ENCODE data around the gene G6PC1.

Gene G6PC1

DNA sequence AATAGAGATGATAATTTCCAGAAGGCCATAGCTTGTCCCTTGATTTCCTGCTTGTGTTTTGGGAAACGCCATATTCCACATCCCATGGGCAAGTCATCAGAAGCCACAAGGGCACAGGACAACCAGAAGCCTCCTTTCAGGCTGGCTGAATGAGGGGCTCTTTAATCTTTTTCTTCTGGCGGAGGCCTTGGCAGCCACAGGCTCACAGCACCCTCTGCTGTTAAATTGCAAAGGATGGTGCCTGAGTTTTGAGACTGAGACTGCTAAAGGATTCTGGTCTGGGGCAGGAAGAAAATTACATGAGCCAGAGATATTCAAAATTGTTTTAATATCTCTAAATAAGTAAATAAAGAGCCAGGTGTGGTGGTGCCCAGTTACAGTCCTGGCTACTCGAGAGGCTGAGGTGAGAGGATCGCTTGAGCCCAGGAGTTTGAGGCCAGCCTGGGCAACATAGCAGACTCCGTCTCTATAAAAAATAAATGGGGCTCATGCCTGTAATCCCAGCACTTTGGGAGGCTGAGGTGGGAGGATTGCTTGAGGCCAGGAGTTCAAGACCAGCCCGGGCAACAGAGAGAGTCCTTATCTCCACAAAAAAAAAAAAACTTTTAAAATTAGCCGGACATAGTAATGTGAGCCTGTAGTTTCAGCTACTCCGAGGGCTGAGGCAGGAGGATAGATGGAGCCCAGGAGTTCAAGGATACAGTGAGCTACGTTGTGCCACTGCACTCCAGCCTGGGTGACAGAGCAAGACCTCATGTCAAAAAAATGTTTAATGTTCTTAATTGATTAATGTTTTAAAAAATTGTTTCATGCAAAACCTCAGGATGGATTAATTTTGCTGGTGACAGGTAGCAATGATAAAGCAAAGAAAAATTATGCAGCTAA, 37.4 kb downstream of the G6PC1 start:
- DNase-seq (ENCODE audit: low read depth) = no peak

DNA sequence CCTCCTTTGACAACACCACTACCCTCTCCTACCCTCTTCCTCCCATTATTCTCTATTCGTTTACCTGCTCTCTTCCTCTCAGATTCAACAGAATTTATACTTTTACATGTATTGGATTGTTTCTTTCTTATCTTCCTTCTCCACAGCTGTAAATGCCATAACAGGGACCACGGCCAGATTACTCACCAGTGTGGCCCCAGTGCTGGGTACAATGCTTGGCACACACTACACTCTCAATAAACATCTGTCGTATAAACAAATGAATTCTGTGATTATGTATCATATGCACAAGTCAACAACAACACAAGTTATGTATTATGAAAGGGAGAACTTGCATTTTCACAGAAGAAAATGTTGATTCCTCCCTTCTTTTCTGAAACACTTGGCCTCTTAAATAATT, 43.6 kb downstream of the G6PC1 start:
- no peak for DNase-seq (ENCODE audit: low read depth)

DNA sequence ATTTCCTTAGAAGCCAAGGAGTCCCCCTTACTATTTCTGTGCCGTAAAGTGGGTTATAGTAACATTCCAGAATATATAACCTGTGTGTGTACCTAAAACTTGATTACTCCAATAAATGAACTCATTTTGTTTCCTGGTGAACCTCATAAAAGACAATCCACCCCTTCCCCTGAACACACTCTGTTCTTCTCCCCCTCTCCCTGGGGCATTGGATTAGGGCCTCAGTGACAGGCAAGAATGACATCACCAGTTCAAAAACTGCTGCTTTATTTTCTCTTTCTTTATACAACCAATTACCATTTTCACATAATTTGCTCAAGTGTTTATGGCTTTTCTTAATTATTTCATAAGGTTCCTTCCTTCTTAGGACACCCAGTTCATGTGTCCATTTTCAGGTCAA, 46.2 kb downstream of the G6PC1 start:
- no peak for DNase-seq (ENCODE audit: low read depth)

DNA sequence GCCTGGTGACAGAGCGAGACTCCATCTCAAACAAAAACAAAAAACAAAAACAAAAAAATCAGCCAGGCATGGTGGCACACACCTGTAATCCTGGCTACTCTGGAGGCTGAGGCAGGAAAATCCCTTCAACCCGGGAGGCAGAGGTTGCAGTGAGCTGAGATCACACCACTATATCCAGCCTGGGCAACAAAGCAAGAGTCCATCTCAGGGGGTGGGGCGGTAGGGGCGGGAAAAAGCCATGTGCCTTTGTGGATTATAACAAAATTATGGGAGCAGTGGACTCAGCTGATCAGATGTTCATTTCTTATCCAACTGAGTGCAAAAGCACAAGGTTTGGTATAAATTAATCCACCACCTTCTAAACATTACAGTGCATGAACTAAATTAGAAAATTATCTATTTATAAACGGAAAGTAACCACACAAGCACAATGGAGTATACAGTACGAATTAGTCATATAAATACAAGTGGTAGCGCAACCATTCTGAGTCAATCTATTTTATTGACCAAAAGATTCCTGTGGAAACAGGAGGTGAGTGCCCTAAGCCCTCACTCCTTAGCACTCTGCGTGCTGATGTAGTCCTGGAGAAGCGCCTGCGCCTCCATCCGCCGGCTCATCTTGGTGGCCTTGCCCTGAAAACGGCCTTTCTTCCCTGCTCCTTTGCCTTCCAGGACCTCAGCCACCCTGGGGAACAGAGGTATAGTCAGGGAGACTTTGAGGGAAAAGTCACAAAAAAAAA, 49.6 kb downstream of the G6PC1 start:
- no peak for DNase-seq (ENCODE audit: low read depth)
